Muscle layer of colon (tissue), 2 donors: ENCODE data around the gene KDM1B.

Experiments used
- H3K27ac ChIP-seq: one replicate; pipeline ENCODE4 v1.7.0; 2013; ENCODE audit warnings: low read depth, mild to moderate bottlenecking, low read length, moderate library complexity
- H3K27me3 ChIP-seq, 2 donors: one replicate each; pipeline ENCODE4 v1.7.0; 2013; ENCODE audit warnings: low read length in 2 of 2, mild to moderate bottlenecking in 2 of 2; ENCODE audit not compliant: insufficient read depth in 2 of 2, control insufficient read depth in 1 of 2
- H3K36me3 ChIP-seq: one replicate; pipeline ENCODE4 v1.7.0; 2013; ENCODE audit warnings: mild to moderate bottlenecking, low read length; ENCODE audit not compliant: insufficient read depth
- H3K4me1 ChIP-seq: one replicate; pipeline ENCODE4 v1.7.0; 2013; ENCODE audit warnings: mild to moderate bottlenecking, low read length; ENCODE audit not compliant: insufficient read depth
- H3K4me3 ChIP-seq, 2 donors: one replicate each; pipeline ENCODE4 v1.7.0; 2013; ENCODE audit warnings: low read length in 2 of 2, low read depth in 1 of 2, mild to moderate bottlenecking in 1 of 2, moderate library complexity in 1 of 2
- H3K9ac ChIP-seq: one replicate; pipeline ENCODE4 v1.7.0; 2013; ENCODE audit warnings: low read length
- H3K9me3 ChIP-seq: one replicate; pipeline ENCODE4 v1.7.0; 2013; ENCODE audit warnings: mild to moderate bottlenecking, low read length
- donor health status: abdominal sarcoma.
- donor health status: Adenocarcinoma of cecum.

KDM1B gene

DNA sequence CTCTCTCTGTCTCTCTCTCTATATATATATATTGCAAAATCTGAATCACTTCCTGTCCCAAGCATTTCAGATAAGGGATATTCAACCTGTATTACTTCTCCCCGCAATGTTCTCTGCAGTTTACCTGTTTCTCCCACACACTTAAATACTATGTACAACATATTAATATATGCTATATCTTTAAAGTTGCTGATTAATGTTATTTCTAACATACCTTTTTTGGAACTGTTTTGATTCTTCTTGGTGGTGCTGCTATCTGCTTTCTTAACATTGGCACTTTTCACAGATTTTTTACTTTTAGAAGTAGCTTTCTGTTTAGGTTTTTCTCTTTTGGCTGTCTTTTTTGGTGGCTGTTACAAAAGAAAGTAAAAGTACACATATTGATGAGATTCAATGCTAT is 81.9 kb downstream of the KDM1B start:
- H3K9me3 ChIP-seq, result no peaks in the 10 kb centered on the region
- H3K9ac ChIP-seq, result no peak overlapping the region
- H3K36me3 ChIP-seq, result peaks cover 8% of the 10 kb centered on the region
- peaks cover 16% of the 10 kb centered on the region for H3K4me1 ChIP-seq
- no peaks in the 10 kb centered on the region for H3K27me3 ChIP-seq
- H3K27ac ChIP-seq, result no peak overlapping the region
- no peak overlapping the region for H3K4me3 ChIP-seq

DNA sequence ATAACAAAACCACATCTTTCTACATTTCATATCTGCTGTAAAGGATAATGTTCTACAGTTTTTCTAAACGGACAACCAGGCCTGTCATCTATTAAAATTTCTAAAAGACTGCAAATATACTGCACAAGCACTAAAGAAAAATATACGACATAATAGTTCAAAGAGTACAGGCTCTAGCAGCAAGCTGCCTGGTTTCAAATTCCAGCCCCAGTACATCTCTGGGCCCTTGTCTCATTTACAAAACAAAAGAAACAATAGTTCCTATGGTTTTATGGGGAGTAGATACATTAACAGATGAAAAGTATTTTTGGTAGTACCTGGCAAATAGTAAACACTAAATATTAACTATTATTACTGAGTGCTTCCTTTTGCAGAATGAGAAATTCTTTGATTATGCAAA is 85.0 kb downstream of the KDM1B start:
- H3K4me1 ChIP-seq, result peaks cover 20% of the 10 kb centered on the region
- H3K27ac ChIP-seq, result no peak overlapping the region
- H3K4me3 ChIP-seq, result no peak overlapping the region
- peaks cover 27% of the 10 kb centered on the region for H3K36me3 ChIP-seq
- no peaks in the 10 kb centered on the region for H3K9me3 ChIP-seq
- H3K9ac ChIP-seq, result no peak overlapping the region
- H3K27me3 ChIP-seq, result no peaks in the 10 kb centered on the region

GRCh38 chr6:18241208-18242038 is 86.2 kb downstream of the KDM1B start:
- H3K27me3 ChIP-seq, result no peaks in the 10 kb centered on the region
- peaks cover 20% of the 10 kb centered on the region for H3K4me1 ChIP-seq
- H3K9me3 ChIP-seq, result no peaks in the 10 kb centered on the region
- peaks cover 37% of the 10 kb centered on the region for H3K36me3 ChIP-seq
- no peak overlapping the region for H3K9ac ChIP-seq
- no peak overlapping the region for H3K27ac ChIP-seq
- H3K4me3 ChIP-seq, result no peak overlapping the region

DNA sequence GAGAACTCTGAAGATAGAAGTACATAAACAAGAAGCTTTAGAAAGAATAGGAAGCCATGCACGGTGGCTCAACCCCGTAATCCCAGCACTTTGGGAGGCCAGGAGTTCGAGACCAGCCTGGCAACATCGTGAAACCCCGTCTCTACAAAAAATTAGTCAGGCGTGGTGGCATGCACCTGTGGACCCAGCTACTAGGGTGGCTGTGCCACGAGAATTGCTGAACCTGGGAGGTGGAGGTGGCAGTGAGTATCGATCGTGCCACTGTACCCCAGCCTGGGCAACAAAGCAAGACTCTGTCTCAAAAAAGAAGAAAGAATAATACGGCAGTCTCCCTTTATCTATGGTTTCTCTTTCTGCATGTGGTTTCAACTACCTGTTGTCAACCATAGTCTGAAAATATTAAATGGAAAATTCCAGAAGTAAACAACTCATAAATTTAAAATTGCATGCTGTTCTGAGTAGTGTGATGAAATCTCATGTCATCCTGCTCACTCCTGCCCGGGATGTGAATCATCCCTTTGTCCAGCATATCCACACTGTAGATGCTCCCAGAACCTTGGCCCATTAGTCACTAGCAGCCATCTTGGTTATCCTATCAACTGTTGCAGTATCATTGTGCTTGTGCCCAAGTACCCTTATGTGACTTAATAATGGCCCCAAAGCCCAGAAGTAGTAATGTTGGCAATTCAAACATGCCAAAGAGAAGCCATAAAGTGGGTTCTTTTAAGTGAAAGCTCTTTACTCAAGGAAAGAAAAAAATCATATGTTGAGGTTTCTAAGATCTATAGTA is 87.0 kb downstream of the KDM1B start:
- Histone ChIP-seq H3K27ac (no peak overlapping the region), H3K4me3 (no peak overlapping the region)

DNA sequence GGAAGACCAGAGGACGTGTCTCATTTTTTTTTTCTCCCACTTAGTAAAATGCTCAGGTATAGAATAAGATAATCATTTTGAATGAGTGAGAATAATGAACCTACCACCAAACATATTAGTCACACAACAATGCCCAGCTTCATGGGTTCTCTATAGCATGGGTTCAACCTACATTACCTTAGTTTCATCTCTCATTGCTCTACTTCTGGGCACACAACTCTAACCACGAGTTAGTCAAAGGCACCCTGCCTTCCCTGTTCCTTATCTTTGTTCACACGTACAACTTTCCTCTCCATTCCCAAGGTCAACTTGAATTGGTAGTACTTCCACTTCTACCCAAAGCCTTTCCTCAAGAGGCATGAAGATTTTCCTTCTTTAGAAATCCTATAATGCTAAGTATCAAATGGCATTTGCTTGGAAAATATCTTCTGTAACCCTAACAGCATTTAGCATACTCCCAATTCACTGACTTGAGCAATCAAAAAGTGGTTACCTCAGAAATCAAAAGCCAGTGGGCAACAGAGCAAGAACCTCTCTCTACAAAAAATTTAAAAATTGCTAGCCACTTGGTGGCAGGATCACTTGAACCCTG is 88.2 kb downstream of the KDM1B start:
- H3K36me3 ChIP-seq, result peaks cover 42% of the 10 kb centered on the region
- H3K27ac ChIP-seq, result no peak overlapping the region
- H3K27me3 ChIP-seq, result no peaks in the 10 kb centered on the region
- H3K9ac ChIP-seq, result no peak overlapping the region
- H3K4me1 ChIP-seq, result peaks cover 26% of the 10 kb centered on the region
- H3K4me3 ChIP-seq, result no peak overlapping the region
- H3K9me3 ChIP-seq, result no peaks in the 10 kb centered on the region

More for the DNA sequence above, 87.0 kb downstream of the KDM1B start:
- Histone ChIP-seq H3K9ac (no peak overlapping the region), H3K4me1 (peaks cover 25% of the 10 kb centered on the region), H3K9me3 (no peaks in the 10 kb centered on the region), H3K36me3 (peaks cover 41% of the 10 kb centered on the region), H3K27me3 (no peaks in the 10 kb centered on the region)

DNA sequence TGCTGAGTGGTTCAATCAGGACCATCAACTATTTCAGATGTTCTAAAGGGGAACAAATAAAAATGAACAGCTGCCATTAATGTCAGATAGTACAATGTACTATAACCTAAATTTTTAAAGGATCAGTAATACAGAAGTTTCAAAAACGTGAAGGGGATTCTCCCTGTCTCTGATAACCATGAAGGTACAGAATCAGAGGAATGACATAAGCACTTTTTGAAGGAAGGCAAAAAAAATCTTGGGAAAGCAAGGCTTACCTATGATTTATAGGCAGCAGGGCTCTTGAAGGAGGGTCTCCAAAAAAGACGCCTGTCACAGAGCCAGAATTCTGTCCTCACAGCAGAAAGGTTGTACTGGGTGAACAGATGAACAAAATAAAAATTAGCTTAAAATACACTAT is 89.0 kb downstream of the KDM1B start:
- Histone ChIP-seq H3K9me3 (no peaks in the 10 kb centered on the region), H3K9ac (no peak overlapping the region), H3K4me1 (peaks cover 26% of the 10 kb centered on the region), H3K36me3 (peaks cover 50% of the 10 kb centered on the region), H3K27ac (no peak overlapping the region), H3K4me3 (no peak overlapping the region), H3K27me3 (no peaks in the 10 kb centered on the region)

- Histone ChIP-seq H3K9ac (no peak overlapping the region), H3K4me3 (no peak overlapping the region), H3K9me3 (no peaks in the 10 kb centered on the region), H3K36me3 (peaks cover 51% of the 10 kb centered on the region), H3K4me1 (peaks cover 26% of the 10 kb centered on the region), H3K27ac (no peak overlapping the region), H3K27me3 (no peaks in the 10 kb centered on the region)
Measured at GRCh38 chr6:18245079-18245478, 89.9 kb downstream of the KDM1B start.

DNA sequence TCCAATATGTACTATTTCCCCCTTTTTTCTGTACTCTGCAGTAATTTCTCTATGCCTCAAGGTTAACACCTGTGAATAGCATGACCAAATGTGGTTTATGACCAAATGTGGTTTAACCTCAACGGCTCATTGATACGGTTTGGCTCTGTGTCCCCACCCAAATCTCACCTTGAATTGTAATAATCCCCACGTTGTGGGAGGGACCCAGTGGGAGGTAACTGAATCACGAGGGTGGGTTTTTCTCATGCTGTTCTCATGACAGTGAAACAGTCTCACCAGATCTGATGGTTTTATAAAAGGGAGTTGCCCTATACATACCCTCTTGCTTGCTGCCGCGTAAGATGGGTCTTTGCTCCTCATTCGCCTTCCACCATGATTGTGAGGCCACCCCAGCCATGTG is 90.4 kb downstream of the KDM1B start:
- no peak overlapping the region for H3K27ac ChIP-seq
- no peaks in the 10 kb centered on the region for H3K9me3 ChIP-seq
- H3K9ac ChIP-seq, result no peak overlapping the region
- no peak overlapping the region for H3K4me3 ChIP-seq
- H3K27me3 ChIP-seq, result no peaks in the 10 kb centered on the region
- peaks cover 51% of the 10 kb centered on the region for H3K36me3 ChIP-seq
- peaks cover 25% of the 10 kb centered on the region for H3K4me1 ChIP-seq

DNA sequence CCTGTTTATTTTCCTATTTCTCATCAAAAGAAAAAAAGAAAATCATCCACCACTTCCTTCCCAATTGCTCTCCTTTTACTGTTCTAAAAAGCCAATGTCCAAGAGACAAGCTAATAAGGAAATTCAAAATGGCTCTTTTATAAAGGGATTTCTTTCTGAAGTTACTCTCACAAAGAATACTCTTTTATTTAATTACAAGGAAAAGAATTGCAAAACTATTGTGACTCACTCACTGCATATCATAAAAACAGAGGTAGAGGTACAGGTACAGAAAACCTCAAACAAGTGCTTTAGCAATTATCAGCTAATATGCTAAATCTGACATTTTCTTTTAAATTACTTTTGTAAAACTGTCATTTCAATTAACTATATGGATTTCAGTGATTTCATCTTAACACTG is 91.0 kb downstream of the KDM1B start:
- Histone ChIP-seq H3K36me3 (peaks cover 54% of the 10 kb centered on the region), H3K4me3 (no peak overlapping the region), H3K27me3 (no peaks in the 10 kb centered on the region), H3K27ac (no peak overlapping the region), H3K4me1 (peaks cover 20% of the 10 kb centered on the region), H3K9me3 (no peaks in the 10 kb centered on the region), H3K9ac (no peak overlapping the region)

DNA sequence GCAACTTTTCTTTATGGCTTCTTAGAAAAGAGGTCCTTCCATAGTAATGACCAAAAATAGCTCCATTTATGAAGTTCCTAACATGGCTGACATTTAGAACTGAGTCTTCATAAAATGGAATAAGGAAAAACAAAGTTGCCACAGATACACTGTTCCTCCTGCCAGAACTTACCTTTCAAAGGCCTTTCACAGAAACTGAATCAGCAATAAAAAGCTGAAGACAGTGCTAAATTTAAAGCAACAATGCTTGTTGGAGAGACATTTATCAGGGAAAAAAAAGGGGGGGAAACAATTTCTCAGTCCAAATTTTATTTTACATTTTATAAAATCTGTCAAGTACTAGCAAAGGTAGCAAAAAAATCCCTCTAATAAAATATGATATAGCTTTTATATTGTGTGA is 91.8 kb downstream of the KDM1B start:
- Histone ChIP-seq H3K4me3 (no peak overlapping the region), H3K36me3 (peaks cover 62% of the 10 kb centered on the region), H3K4me1 (peaks cover 12% of the 10 kb centered on the region), H3K27ac (no peak overlapping the region), H3K27me3 (no peaks in the 10 kb centered on the region), H3K9ac (no peak overlapping the region), H3K9me3 (no peaks in the 10 kb centered on the region)

DNA sequence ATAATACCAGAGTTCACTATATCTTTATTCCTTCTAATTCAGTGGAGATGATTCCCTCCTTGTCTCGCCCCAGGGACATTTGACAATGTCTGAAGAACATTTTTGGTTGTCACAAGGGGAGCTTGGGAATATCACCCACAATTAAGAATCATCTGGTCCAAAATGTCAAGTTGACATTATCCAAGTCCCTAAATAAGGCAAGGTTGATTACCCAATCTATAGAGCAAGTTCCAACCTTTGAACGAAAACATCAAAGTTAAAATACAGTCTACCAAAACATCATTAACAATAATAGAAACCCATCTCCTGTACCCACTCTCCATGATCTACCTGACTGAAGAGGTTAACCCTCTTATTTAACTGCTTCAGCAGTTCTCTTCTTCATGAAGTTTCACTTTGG is 93.5 kb downstream of the KDM1B start:
- no peak overlapping the region for H3K4me3 ChIP-seq
- no peaks in the 10 kb centered on the region for H3K9me3 ChIP-seq
- no peaks in the 10 kb centered on the region for H3K27me3 ChIP-seq
- peaks cover 50% of the 10 kb centered on the region for H3K36me3 ChIP-seq
- H3K4me1 ChIP-seq, result peaks cover 6% of the 10 kb centered on the region
- no peak overlapping the region for H3K27ac ChIP-seq
- H3K9ac ChIP-seq, result no peak overlapping the region
